ENCODE measurements around the gene C19orf67.
A peak's percentile ranks its signal among the peaks of the same experiment; 100 is the strongest.

The C19orf67 gene

GRCh38 chr19:14073261-14073924 lies 12.2 kb downstream of the C19orf67 start:
- peak overlapping the region; percentile 74 for H3K4me3 ChIP-seq (ENCODE audit: low read length)
- H3K9me3 ChIP-seq (ENCODE audit: control insufficient read depth, low read length) = no peaks in the 10 kb centered on the region
- H3K4me1 ChIP-seq (ENCODE audit: control insufficient read depth, insufficient read depth, low read length) = peaks cover 25% of the 10 kb centered on the region
- H3K36me3 ChIP-seq (ENCODE audit: control insufficient read depth, insufficient read depth, low read length) = no peaks in the 10 kb centered on the region
- H3K9ac ChIP-seq (ENCODE audit: low read length) = peak overlapping the region; percentile 98
- no peaks in the 10 kb centered on the region for H3K27me3 ChIP-seq (ENCODE audit: control insufficient read depth, insufficient read depth, low read length)

GRCh38 chr19:14072535-14073260 lies 12.9 kb downstream of the C19orf67 start, which contains the start of gene MISP3:
TSS of gene MISP3 (plus strand) at chr19:14072786. CDS start at chr19:14073310, 524 bp downstream.
- Histone ChIP-seq H3K9me3 (ENCODE audit: control insufficient read depth, low read length) (no peaks in the 10 kb centered on the region), H3K27me3 (ENCODE audit: control insufficient read depth, insufficient read depth, low read length) (no peaks in the 10 kb centered on the region), H3K36me3 (ENCODE audit: control insufficient read depth, insufficient read depth, low read length) (no peaks in the 10 kb centered on the region), H3K9ac (ENCODE audit: low read length) (peak within 1 kb of the TSS; percentile 98), H3K4me3 (ENCODE audit: low read length) (peak within 1 kb of the TSS; percentile 74), H3K4me1 (ENCODE audit: control insufficient read depth, insufficient read depth, low read length) (peaks cover 25% of the 10 kb centered on the region)

GRCh38 chr19:14070268-14071050 lies 15.1 kb downstream of the C19orf67 start:
- H3K4me1 ChIP-seq (ENCODE audit: control insufficient read depth, insufficient read depth, low read length) = peaks cover 18% of the 10 kb centered on the region
- H3K36me3 ChIP-seq (ENCODE audit: control insufficient read depth, insufficient read depth, low read length) = no peaks in the 10 kb centered on the region
- H3K27me3 ChIP-seq (ENCODE audit: control insufficient read depth, insufficient read depth, low read length) = no peaks in the 10 kb centered on the region
- no peaks in the 10 kb centered on the region for H3K9me3 ChIP-seq (ENCODE audit: control insufficient read depth, low read length)
- no peak overlapping the region for H3K9ac ChIP-seq (ENCODE audit: low read length)
- no peak overlapping the region for H3K4me3 ChIP-seq (ENCODE audit: low read length)

GRCh38 chr19:14066134-14066533 lies 19.4 kb downstream of the C19orf67 start:
- Histone ChIP-seq H3K27me3 (ENCODE audit: control insufficient read depth, insufficient read depth, low read length) (peaks cover 5% of the 10 kb centered on the region), H3K4me3 (ENCODE audit: low read length) (no peak overlapping the region), H3K36me3 (ENCODE audit: control insufficient read depth, insufficient read depth, low read length) (no peaks in the 10 kb centered on the region), H3K9ac (ENCODE audit: low read length) (no peak overlapping the region), H3K9me3 (ENCODE audit: control insufficient read depth, low read length) (no peaks in the 10 kb centered on the region), H3K4me1 (ENCODE audit: control insufficient read depth, insufficient read depth, low read length) (peaks cover 7% of the 10 kb centered on the region)

- H3K27me3 ChIP-seq (ENCODE audit: control insufficient read depth, insufficient read depth, low read length) = peaks cover 24% of the 10 kb centered on the region
- no peak overlapping the region for H3K9ac ChIP-seq (ENCODE audit: low read length)
- H3K4me3 ChIP-seq (ENCODE audit: low read length) = no peak overlapping the region
- H3K9me3 ChIP-seq (ENCODE audit: control insufficient read depth, low read length) = no peaks in the 10 kb centered on the region
- no peaks in the 10 kb centered on the region for H3K36me3 ChIP-seq (ENCODE audit: control insufficient read depth, insufficient read depth, low read length)
- peaks cover 9% of the 10 kb centered on the region for H3K4me1 ChIP-seq (ENCODE audit: control insufficient read depth, insufficient read depth, low read length)
Observed at GRCh38 chr19:14063105-14063504, 22.5 kb downstream of the C19orf67 start.

- Histone ChIP-seq H3K27me3 (ENCODE audit: control insufficient read depth, insufficient read depth, low read length) (peaks cover 28% of the 10 kb centered on the region), H3K4me1 (ENCODE audit: control insufficient read depth, insufficient read depth, low read length) (peaks cover 9% of the 10 kb centered on the region), H3K9me3 (ENCODE audit: control insufficient read depth, low read length) (no peaks in the 10 kb centered on the region), H3K4me3 (ENCODE audit: low read length) (no peak overlapping the region), H3K36me3 (ENCODE audit: control insufficient read depth, insufficient read depth, low read length) (no peaks in the 10 kb centered on the region), H3K9ac (ENCODE audit: low read length) (no peak overlapping the region)
Observed at GRCh38 chr19:14062558-14062855, 23.1 kb downstream of the C19orf67 start.

- Histone ChIP-seq H3K27me3 (ENCODE audit: control insufficient read depth, insufficient read depth, low read length) (peaks cover 28% of the 10 kb centered on the region), H3K9ac (ENCODE audit: low read length) (peak within 1 kb of the TSS; percentile 53), H3K9me3 (ENCODE audit: control insufficient read depth, low read length) (no peaks in the 10 kb centered on the region), H3K36me3 (ENCODE audit: control insufficient read depth, insufficient read depth, low read length) (no peaks in the 10 kb centered on the region), H3K4me1 (ENCODE audit: control insufficient read depth, insufficient read depth, low read length) (peaks cover 9% of the 10 kb centered on the region), H3K4me3 (ENCODE audit: low read length) (no peak within 1 kb of the TSS)
Observed at GRCh38 chr19:14061751-14062557, 23.6 kb downstream of the C19orf67 start, which contains the start of gene PALM3. TSS of gene PALM3 (minus strand) at chr19:14062076. CDS start at chr19:14061980, 96 bp downstream.

GRCh38 chr19:14061081-14061749 lies 24.4 kb downstream of the C19orf67 start:
- Histone ChIP-seq H3K27me3 (ENCODE audit: control insufficient read depth, insufficient read depth, low read length) (peaks cover 28% of the 10 kb centered on the region), H3K9me3 (ENCODE audit: control insufficient read depth, low read length) (no peaks in the 10 kb centered on the region), H3K4me3 (ENCODE audit: low read length) (no peak overlapping the region), H3K36me3 (ENCODE audit: control insufficient read depth, insufficient read depth, low read length) (no peaks in the 10 kb centered on the region), H3K9ac (ENCODE audit: low read length) (peak overlapping the region; percentile 53), H3K4me1 (ENCODE audit: control insufficient read depth, insufficient read depth, low read length) (peaks cover 12% of the 10 kb centered on the region)

GRCh38 chr19:14059652-14060155 lies 25.9 kb downstream of the C19orf67 start:
- H3K4me1 ChIP-seq (ENCODE audit: control insufficient read depth, insufficient read depth, low read length) = peaks cover 12% of the 10 kb centered on the region
- H3K4me3 ChIP-seq (ENCODE audit: low read length) = no peak overlapping the region

GRCh38 chr19:14059093-14059480 lies 26.5 kb downstream of the C19orf67 start:
- Histone ChIP-seq H3K9me3 (ENCODE audit: control insufficient read depth, low read length) (no peaks in the 10 kb centered on the region), H3K27me3 (ENCODE audit: control insufficient read depth, insufficient read depth, low read length) (peaks cover 28% of the 10 kb centered on the region), H3K4me3 (ENCODE audit: low read length) (no peak overlapping the region), H3K9ac (ENCODE audit: low read length) (no peak overlapping the region), H3K36me3 (ENCODE audit: control insufficient read depth, insufficient read depth, low read length) (no peaks in the 10 kb centered on the region), H3K4me1 (ENCODE audit: control insufficient read depth, insufficient read depth, low read length) (peaks cover 12% of the 10 kb centered on the region)

More at GRCh38 chr19:14059652-14060155, 25.9 kb downstream of the C19orf67 start:
- no peaks in the 10 kb centered on the region for H3K36me3 ChIP-seq (ENCODE audit: control insufficient read depth, insufficient read depth, low read length)
- H3K27me3 ChIP-seq (ENCODE audit: control insufficient read depth, insufficient read depth, low read length) = peaks cover 28% of the 10 kb centered on the region
- H3K9me3 ChIP-seq (ENCODE audit: control insufficient read depth, low read length) = no peaks in the 10 kb centered on the region
- peak overlapping the region; percentile 12 for H3K9ac ChIP-seq (ENCODE audit: low read length)

Data from mucosa of stomach (tissue), 1 donor.